Stimulated activated CD8-positive, alpha-beta memory T cell treated with anti-CD3 and anti-CD28 coated beads, Interleukin-15, amount 100 ng/mL, for 48 hours (primary cell): ENCODE measurements around the gene BGN.

Experiments used
- DNase-seq, 2 donors: peaks; one replicate each; pipeline ENCODE4 v3.0.0-alpha.2; 2020; ENCODE audit warnings: low read depth in 2 of 2

The BGN gene

GRCh38 chrX:153504445-153505016 lies 9.8 kb downstream of the BGN start:
- no peak for DNase-seq

DNA sequence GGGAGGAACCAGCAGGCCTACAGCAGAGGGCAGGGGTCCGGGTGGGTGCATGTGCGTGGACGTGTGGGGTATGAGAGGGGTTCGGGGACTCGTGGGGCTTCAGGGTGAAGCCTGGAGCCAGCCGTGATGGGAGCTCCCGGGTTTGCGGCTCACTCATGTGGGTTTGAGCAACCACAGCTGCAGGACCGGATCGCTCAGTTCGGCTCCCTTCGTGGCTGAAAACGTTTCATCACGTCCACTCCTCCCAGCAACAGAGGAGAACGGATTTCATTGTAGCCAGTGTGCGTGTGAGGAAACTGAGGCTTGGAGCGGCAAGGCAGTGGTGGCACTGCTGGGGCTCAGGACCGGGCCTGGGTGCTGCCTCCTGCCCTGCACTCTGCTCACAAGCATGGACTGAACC lies 10.6 kb downstream of the BGN start:
- no peak for DNase-seq

- peak; percentile 64 to 66 for DNase-seq
Measured at GRCh38 chrX:153507484-153508178, 12.9 kb downstream of the BGN start.

DNA sequence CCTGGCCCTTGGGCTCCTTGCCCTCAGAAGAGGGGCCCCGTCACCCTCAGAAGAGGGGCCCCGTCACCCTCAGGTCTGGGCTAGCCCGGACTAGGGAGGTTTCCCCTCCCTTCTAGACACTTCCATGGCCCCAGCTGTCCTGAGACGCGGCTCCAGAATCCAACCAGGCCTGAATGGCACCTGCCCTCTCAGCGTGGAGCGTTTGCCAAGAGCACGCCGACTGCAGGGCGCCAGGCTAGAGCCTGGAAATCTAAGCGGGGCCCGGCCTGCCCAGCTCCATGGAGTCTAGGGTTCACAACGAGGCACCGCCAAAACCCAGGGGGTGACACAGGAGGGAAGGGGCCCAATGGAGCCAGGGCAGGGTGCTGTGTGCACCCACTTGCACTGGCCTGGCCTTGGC lies 14.8 kb downstream of the BGN start:
- no peak for DNase-seq

- DNase-seq, result no peak
Measured at GRCh38 chrX:153510383-153510782, 15.6 kb downstream of the BGN start.

DNA sequence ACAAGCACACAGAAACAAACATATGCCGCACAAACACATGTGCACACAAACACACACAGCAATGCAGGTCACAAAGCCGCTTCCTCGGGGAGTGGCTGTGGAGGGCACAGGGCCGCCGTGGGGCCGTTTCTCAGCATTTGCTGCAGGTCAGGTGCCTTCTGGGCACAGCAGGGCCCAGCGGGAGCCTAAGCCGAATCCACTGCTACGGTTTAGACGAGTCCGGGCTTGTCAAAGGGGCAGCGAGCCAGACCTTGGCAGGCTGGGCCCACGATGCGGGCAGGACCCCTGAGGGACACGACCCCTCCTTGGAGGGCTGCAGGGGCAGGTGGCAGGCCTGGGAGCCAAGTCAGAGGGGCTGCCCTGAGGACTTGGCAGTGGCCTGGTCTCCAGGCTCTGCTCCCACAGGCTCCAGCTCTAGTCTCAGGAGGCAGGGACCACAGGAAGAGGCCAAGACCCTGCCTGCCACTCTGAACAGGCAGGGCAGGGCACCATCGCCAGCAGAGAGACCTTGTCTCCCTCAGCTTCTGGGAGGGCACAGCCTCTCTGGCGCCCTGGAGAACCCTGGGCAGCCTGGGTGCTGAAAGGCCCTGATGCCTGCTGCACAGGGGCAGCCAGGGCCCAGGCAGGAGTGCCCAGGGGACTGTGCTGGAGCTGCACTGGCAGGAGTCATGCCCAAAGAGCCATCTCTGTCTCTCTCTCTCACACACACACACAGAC lies 17.2 kb downstream of the BGN start:
- no peak for DNase-seq

DNA sequence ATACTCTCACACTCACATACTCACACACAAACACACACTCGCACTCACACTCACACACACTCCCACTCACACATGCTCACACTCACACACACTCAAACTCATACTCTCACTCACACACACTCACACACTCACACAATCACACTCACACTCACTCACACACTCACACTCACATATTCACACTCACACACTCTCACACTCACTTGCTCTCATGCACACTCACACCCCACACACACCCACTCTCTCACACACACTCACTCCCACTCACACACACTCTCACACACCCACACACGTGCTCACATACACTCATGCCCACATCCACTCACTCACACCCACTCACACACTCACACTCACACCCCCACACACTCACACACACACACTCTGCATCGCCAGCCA lies 17.7 kb downstream of the BGN start:
- DNase-seq, result no peak

- DNase-seq, result no peak
Measured at GRCh38 chrX:153513265-153513664, 18.5 kb downstream of the BGN start.

DNA sequence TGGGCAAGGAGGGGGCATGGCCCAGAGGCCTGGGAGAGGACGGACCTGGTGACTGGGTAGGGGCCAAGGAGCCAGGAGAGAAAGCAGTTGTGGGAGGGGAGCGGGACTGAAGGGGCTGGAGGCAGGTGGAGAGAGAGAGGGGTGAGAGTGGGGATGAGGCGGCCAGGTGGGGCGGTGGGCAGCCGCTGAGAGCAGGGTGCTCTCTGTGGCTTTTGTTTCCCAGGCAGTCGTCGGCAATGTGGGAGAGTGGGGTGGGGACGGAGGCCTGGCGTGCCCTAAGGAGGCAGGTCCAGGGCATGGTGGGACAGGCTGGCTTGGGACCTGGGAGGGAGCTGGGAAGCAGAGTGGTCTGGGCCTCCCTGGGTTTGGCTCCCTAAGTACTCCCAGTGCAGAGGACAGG lies 19.5 kb downstream of the BGN start:
- DNase-seq, result no peak

GRCh38 chrX:153515435-153515834 lies 20.7 kb downstream of the BGN start:
- no peak for DNase-seq

DNA sequence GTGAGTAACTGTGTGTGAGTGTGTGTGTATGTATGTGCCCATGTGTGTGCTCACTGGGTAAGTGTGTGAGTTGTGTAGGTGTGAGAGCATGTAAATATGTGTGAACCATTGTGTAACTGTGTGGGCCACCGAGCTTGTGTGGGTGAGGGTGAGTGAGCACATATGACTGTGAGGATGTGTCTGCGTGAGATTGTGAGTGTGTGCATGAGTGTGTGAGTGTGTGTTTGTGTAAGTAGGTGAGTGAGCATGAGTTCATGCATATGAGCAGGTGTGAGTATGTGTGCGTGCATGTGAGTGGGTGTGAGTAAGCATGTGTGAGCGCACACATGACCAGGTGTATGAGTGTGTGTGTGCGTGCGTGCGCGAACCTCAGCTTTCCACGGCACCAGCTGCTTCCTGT lies 21.3 kb downstream of the BGN start:
- no peak for DNase-seq

DNA sequence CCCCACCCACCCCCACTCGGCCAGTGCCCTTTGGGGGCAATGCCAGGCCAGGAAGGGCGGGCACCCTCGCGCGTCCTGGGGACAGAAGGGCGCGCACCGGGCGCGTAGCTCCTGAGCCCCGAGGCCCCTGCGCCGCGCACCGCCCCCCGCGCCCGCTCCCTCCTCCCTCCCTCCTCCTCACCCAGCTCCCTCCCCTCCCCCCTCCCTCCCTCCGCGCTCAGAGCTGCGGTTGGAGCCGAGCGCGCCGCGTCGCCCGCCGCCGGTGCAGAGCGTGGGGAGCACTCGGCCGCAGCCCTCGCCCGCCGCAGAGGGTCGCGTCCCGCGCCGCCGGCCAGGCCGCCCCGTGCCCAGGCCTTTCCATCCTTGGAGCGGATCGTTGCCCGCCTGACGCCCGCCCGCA lies 22.6 kb downstream of the BGN start, which contains the start of gene ATP2B3:
TSS of gene ATP2B3 (plus strand) at position 220 of the 400 bp plus-strand sequence. CDS start 18,606 bp downstream, outside the sequence.
- DNase-seq, result no peak

DNA sequence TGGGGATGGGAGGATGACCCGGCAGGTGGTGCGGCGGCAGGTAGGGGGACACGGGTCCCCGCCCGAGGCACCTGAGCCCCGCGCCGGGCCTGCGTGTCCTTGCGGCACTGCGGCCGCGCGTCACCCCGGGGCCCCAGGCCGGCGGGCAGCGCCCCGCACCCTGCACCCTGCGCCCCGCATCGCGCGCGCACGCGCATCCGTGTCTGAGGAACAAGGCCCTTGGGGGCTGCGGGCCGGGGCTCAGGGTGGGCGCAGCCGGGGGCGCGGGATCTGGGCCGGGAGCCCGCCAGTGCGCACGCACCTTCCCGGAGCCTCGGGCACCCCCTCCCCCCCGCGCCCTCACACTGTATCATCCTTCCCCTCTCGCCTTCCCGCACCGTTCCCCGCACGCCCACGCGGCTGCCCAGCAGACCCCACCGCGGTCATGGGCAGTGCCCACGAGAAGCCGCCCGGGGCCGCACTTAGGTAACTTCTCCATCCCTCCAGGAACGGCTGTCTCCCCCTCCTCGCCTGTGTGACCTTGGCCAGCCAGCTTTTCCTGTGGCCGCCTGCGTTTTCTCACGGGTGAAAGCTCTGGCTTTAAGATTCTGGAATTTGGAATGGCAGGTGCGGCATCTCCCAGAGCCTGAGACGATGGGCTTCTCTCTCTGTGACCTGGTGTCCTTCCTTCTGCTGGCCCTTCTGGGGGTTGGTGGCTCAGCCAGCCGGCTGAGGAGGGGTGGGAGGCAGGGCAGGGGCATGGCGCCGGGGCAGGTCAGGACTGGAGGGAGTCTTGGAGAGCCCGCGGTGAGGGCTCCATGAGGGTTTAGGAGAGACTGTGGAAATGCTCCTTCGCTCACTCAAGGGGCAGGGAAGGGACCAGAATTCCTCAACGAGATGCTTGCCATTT lies 23.4 kb downstream of the BGN start:
- no peak for DNase-seq

DNA sequence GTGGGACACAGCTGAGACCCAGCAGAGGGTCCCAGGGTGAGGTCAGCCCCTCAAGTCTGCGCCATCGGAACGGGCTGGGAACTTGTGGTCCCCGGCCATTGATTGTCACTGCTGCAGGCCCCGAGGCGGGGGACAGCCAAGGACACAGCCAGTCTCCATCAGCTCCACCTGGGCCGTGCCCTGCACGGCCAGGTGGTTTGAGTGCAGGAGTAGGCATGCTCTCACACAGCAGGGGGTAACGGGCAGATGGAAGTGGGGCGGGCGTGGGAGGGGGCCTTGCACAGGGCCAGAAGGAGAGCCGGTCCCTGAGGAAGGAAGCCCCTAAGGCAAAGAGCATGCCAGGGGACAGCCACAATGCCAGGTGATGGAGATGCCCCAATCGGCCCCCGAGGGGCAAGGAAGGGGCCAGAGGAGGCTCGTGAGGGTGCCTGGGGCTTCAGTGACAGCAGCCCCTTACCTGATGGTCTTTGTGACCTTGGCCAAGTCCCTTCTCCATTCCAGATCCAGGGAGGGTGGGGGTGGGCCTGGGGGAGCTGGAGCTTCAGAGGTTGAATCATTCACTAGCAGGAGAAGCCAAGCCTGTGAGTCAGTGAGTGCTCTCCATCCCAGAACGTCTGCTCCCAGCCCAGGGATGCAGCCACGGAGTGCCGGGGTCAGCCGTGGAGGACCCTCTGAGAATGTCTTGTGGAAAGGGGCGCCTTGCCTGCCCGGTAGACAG lies 24.9 kb downstream of the BGN start:
- no peak for DNase-seq

DNA sequence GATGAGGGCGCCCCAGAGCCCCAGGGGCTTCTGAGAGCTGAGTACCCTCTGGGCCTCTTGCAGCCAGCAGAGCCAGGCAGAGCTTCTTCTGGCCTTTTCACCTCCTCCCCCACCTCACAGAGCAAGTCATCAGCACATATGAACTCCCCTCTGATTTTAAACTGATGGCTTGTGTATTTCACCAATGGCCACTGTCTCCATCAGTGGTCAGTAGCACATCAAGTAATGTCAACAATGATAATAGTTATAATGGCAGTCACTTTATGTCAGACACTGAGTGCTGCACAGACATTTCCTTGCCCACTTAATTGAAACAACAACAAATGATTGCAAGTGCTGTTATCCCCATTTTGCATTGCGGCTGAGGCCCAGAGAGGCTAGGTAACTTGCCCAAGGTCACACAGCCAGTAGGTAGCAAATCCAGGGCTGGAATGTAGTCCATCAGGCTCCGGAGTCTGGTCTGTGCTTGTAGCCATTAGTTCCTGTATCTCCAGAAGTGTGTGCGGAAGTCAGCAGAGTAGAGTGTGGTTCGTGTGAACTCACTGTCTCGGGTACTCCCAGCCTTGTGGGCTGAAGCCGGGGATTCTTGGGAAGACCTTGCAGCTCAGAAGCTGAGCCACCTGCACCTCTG lies 25.6 kb downstream of the BGN start:
- no peak for DNase-seq

DNA sequence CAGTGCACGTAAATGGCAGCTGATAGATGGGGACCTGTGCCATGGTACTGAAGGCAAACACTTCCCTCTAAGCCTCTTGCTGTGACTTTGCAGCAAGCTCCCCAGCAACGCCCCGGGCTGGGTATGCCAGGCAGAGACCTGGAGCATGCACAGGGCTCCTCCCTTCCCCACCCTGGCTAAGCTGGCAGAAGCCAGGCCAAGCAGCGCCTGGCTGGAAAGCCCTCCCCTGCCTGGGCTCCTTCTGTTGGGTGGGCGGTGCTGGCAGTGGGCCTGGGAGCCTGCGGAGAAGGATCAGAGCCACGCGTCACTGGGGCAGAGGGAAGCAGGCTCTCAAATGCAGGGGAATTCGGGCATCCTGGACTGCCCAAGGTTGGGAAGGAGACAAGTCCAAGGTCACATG lies 26.3 kb downstream of the BGN start:
- DNase-seq, result no peak

- DNase-seq, result no peak
Measured at GRCh38 chrX:153522259-153522658, 27.5 kb downstream of the BGN start.

DNA sequence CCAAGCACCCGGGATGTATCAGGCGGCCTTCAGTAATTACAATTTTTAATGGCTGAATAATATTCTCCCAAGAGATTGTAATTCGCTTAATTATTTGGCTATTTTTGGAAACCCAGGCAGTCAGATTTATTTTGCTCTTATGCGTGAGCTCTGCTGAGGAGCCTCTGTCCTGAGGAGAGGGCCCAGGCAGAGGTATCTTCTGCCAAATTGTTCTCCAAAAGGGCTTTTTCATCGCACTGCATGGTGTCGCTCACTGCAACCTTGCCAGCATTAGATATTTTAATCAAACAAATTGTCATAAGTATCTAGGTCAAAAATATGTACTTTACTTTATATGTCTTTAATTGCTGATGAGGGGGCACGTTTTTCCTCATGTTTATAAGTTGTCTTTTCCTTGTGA lies 28.5 kb downstream of the BGN start:
- no peak for DNase-seq

- DNase-seq, result no peak
Measured at GRCh38 chrX:153524234-153524633, 29.5 kb downstream of the BGN start.

GRCh38 chrX:153525451-153525850 lies 30.7 kb downstream of the BGN start:
- DNase-seq, result no peak

GRCh38 chrX:153526042-153526441 lies 31.3 kb downstream of the BGN start:
- DNase-seq, result no peak
